Mesenchymal stem cell (in vitro differentiated cells and primary cell): Measurements from ENCODE around the gene EPS15. TPM values are rescaled to one million over a fixed set of nuclear protein-coding genes. Genes with fewer than 3 reads are reported as not detected.

Experiments used
- DNase-seq: peaks from one replicate; pipeline ENCODE4 v3.0.0-alpha.2; 2013
- H2AFZ ChIP-seq: one replicate; pipeline ENCODE4 v1.6.1; 2013; ENCODE audit warnings: low read depth, mild to moderate bottlenecking, control low read depth, inconsistent platforms, low read length, moderate library complexity
- H2AK5ac ChIP-seq: 2 replicates; pipeline ENCODE4 v1.6.1; 2013; ENCODE audit warnings: low read length, moderate library complexity, mild to moderate bottlenecking, inconsistent platforms; ENCODE audit not compliant: severe bottlenecking
- H2BK120ac ChIP-seq: one replicate; pipeline ENCODE4 v1.6.1; 2013; ENCODE audit warnings: low read depth, mild to moderate bottlenecking, inconsistent platforms, low read length, moderate library complexity
- H2BK12ac ChIP-seq, 2 experiments: one replicate each; pipeline ENCODE4 v1.6.1; 2013; ENCODE audit warnings: inconsistent platforms in 2 of 2, low read length in 2 of 2, mild to moderate bottlenecking in 2 of 2, moderate library complexity in 2 of 2, control low read depth in 1 of 2
- H2BK15ac ChIP-seq: one replicate; pipeline ENCODE4 v1.6.1; 2013; ENCODE audit warnings: mild to moderate bottlenecking, low read depth, inconsistent platforms; ENCODE audit not compliant: poor library complexity, severe bottlenecking
- H2BK5ac ChIP-seq: 2 replicates; pipeline ENCODE4 v1.6.1; 2013; ENCODE audit warnings: low read depth, mild to moderate bottlenecking, low read length, control low read depth, inconsistent platforms; ENCODE audit not compliant: poor library complexity, severe bottlenecking
- H3K14ac ChIP-seq, 2 experiments: one replicate each; pipeline ENCODE4 v1.6.1; 2013; ENCODE audit warnings: inconsistent platforms in 2 of 2, low read length in 2 of 2, control low read depth in 1 of 2, mild to moderate bottlenecking in 1 of 2, moderate library complexity in 1 of 2
- H3K18ac ChIP-seq, 2 experiments: one replicate each; pipeline ENCODE4 v1.6.1; 2013; ENCODE audit warnings: inconsistent platforms in 2 of 2, low read length in 2 of 2, control low read depth in 1 of 2, low read depth in 1 of 2, mild to moderate bottlenecking in 1 of 2
- H3K23ac ChIP-seq, 2 experiments: one replicate each; pipeline ENCODE4 v1.6.1; 2013; ENCODE audit warnings: inconsistent platforms in 2 of 2, low read length in 2 of 2, mild to moderate bottlenecking in 2 of 2, moderate library complexity in 2 of 2, control low read depth in 1 of 2
- H3K27ac ChIP-seq: 2 replicates; pipeline ENCODE4 v1.5.1; 2013; ENCODE audit warnings: mild to moderate bottlenecking, moderate library complexity, low read length, control low read depth, inconsistent platforms; ENCODE audit not compliant: poor library complexity, severe bottlenecking
- H3K27me3 ChIP-seq, 2 experiments: 2 replicates each; pipeline versions ENCODE4 v1.6.1 to v1.7.0; 2013; ENCODE audit warnings: low read length in 2 of 2, mild to moderate bottlenecking in 2 of 2, moderate library complexity in 2 of 2, control low read depth in 1 of 2, inconsistent platforms in 1 of 2; ENCODE audit not compliant: control insufficient read depth in 1 of 2, insufficient read depth in 1 of 2
- H3K36me3 ChIP-seq, 2 experiments: 2 replicates each; pipeline versions ENCODE4 v1.6.1 to v1.7.0; 2013; ENCODE audit warnings: low read length in 2 of 2, control low read depth in 1 of 2, inconsistent platforms in 1 of 2, low read depth in 1 of 2, mild to moderate bottlenecking in 1 of 2; ENCODE audit not compliant: insufficient read depth in 2 of 2, control insufficient read depth in 1 of 2
- H3K4ac ChIP-seq, 2 experiments: one replicate each; pipeline ENCODE4 v1.6.1; 2013; ENCODE audit warnings: inconsistent platforms in 2 of 2, low read length in 2 of 2, mild to moderate bottlenecking in 2 of 2, moderate library complexity in 2 of 2, control low read depth in 1 of 2, low read depth in 1 of 2
- H3K4me1 ChIP-seq: 2 replicates; pipeline ENCODE4 v1.6.1; 2013; ENCODE audit warnings: low read depth, low read length, control low read depth; ENCODE audit not compliant: control insufficient read depth, insufficient read depth
- H3K4me2 ChIP-seq: 2 replicates; pipeline ENCODE4 v1.6.1; 2013; ENCODE audit warnings: low read length, mild to moderate bottlenecking, inconsistent platforms; ENCODE audit not compliant: poor library complexity, severe bottlenecking
- H3K4me3 ChIP-seq, 2 experiments: 2 replicates each; pipeline versions ENCODE4 v1.5.1 to v1.7.0; 2013; ENCODE audit warnings: low read length in 2 of 2, mild to moderate bottlenecking in 2 of 2, control low read depth in 1 of 2, low read depth in 1 of 2; ENCODE audit not compliant: insufficient read depth in 1 of 2
- H3K79me1 ChIP-seq: replicated peaks from 2 replicates; pipeline ENCODE4 v1.6.1; 2013; ENCODE audit warnings: mild to moderate bottlenecking, control low read depth, low read length, inconsistent platforms; ENCODE audit not compliant: poor library complexity, severe bottlenecking
- H3K9ac ChIP-seq: 2 replicates; pipeline ENCODE4 v1.7.0; 2013; ENCODE audit warnings: mild to moderate bottlenecking, low read length, moderate library complexity
- H3K9me3 ChIP-seq: 2 replicates; pipeline ENCODE4 v1.7.0; 2013; ENCODE audit warnings: mild to moderate bottlenecking, low read length; ENCODE audit not compliant: control insufficient read depth
- H4K8ac ChIP-seq: one replicate; pipeline ENCODE4 v1.6.1; 2013; ENCODE audit warnings: inconsistent platforms, mild to moderate bottlenecking, low read length, moderate library complexity
- H4K91ac ChIP-seq: one replicate; pipeline ENCODE4 v1.6.1; 2013; ENCODE audit warnings: mild to moderate bottlenecking, low read length, inconsistent platforms
- WGBS: methylation state at CpG from one replicate; pipeline ENCODE4 v1.1.7; 2013; ENCODE audit warnings: mixed read lengths; 5-methylcytosine and 5-hydroxymethylcytosine counted together
- small RNA-seq: library from polyadenylated mRNA; stranded (forward); fragments of <200 nt; extraction: miRNeasy Mini kit (QIAGEN cat#:217004); gene quantifications from one replicate; pipeline ENCODE3, GENCODE V24; 2013; ENCODE audit warnings: low read depth

EPS15 gene

DNA sequence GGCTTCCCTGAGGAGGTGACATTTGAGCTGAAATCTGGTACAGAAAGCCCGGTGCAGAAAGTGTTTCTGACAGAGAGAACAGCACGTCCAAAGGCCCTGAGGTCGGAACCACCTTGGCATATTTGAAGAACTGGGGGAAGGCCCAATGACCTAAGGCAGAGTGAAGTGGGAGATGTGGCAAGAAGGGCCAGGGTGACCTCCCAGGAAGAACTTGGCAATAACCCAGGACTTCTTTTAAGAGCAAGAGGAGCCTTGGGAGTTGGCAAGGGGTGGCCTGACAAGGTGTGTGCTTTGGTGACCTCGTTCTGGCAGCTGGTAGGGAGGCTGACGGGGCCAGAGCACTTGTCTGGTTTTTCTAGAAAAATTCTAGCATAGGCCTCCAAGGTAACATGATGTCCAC, 212.1 kb downstream of the EPS15 start:
- Histone ChIP-seq H2BK12ac (no peak overlapping the region), H2BK120ac (no peak overlapping the region), H4K8ac (no peak overlapping the region), H3K4ac (no peak overlapping the region), H3K23ac (no peak overlapping the region), H3K4me3 (no peak overlapping the region), H3K79me1 (no peaks in the 10 kb centered on the region), H2AFZ (no peak overlapping the region), H3K27ac (no peak overlapping the region), H3K4me2 (no peak overlapping the region), H2AK5ac (no peak overlapping the region), H3K9me3 (no peaks in the 10 kb centered on the region), H3K18ac (no peak overlapping the region), H2BK5ac (no peak overlapping the region), H4K91ac (no peak overlapping the region), H3K4me1 (peaks cover 30% of the 10 kb centered on the region), H3K14ac (no peak overlapping the region), H3K27me3 (no peaks in the 10 kb centered on the region), H3K36me3 (no peaks in the 10 kb centered on the region), H3K9ac (no peak overlapping the region), H2BK15ac (no peak overlapping the region)
- DNase-seq: no peak
- whole genome bisulfite sequencing: 88% methylated on average over 4 of the region's 5 CpGs

DNA sequence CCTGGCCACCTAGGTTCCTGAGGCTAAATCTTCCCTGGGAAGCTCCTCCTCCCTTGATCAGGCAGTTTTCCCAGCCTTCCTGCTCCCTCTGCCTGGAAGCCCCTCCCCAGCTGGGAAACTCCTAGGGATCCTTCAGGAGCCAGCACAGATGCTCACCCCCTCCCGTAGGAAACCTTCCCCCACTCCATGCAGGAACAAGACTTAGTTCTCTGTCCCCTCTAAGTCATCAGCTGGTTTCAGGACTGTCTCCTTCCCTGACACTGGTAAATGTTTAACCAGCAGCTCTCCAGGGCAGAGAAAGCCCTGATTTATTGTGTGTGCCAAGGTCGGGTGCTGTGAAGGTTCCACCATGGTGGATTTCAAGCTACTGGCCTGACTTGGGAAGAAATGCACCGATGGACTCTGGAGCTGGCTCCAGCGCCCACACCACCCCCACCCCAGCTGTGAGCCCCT, 213.7 kb downstream of the EPS15 start:
- Histone ChIP-seq H2BK12ac (no peak overlapping the region), H3K36me3 (no peaks in the 10 kb centered on the region), H3K4me2 (no peak overlapping the region), H3K4me1 (peaks cover 29% of the 10 kb centered on the region), H4K8ac (no peak overlapping the region), H3K4ac (no peak overlapping the region), H2BK120ac (no peak overlapping the region), H3K9ac (no peak overlapping the region), H4K91ac (no peak overlapping the region), H3K9me3 (no peaks in the 10 kb centered on the region), H3K27me3 (no peaks in the 10 kb centered on the region), H3K23ac (no peak overlapping the region), H2AFZ (no peak overlapping the region), H3K79me1 (no peaks in the 10 kb centered on the region), H3K14ac (no peak overlapping the region), H2BK5ac (no peak overlapping the region), H3K27ac (no peak overlapping the region), H3K4me3 (no peak overlapping the region), H3K18ac (no peak overlapping the region), H2BK15ac (no peak overlapping the region), H2AK5ac (no peak overlapping the region)
- 70% methylated on average over 4 of the region's 4 CpGs for WGBS
- no peak for DNase-seq

DNA sequence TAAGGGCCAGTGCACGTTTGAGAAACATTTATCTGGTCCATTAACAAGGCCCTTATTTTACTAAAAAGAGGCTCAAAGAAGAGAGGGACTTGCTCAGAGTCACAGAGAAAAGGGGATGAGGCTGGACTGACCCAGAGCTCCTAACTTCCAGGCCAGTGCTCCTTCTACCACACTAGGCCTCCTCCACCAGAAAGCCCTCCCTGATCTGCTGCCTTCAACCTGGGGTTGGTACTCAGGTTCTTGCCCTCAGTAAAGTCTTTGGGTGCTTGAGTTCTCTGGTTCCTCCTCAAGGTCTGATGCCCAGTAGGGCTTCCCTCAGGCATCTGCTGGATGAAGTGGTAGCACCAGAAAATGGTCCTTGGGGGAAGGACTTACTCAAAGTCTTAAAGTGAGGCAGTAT, 214.7 kb downstream of the EPS15 start:
- no peak overlapping the region for H2BK5ac ChIP-seq
- DNase-seq: no peak
- H3K9ac ChIP-seq: peak overlapping the region; percentile 67
- H3K18ac ChIP-seq: no peak overlapping the region
- no peak overlapping the region for H3K23ac ChIP-seq
- no CpG with 5 or more reads among the region's 1 CpG for WGBS
- H3K4ac ChIP-seq: no peak overlapping the region
- H3K36me3 ChIP-seq: no peaks in the 10 kb centered on the region
- no peak overlapping the region for H2BK15ac ChIP-seq
- no peak overlapping the region for H2BK120ac ChIP-seq
- H4K8ac ChIP-seq: no peak overlapping the region
- no peak overlapping the region for H3K4me2 ChIP-seq
- H3K9me3 ChIP-seq: no peaks in the 10 kb centered on the region
- H3K4me1 ChIP-seq: peaks cover 29% of the 10 kb centered on the region
- H3K79me1 ChIP-seq: no peaks in the 10 kb centered on the region
- H2BK12ac ChIP-seq: no peak overlapping the region
- H4K91ac ChIP-seq: no peak overlapping the region
- H3K14ac ChIP-seq: no peak overlapping the region
- peak overlapping the region; percentile 32 for H2AK5ac ChIP-seq
- no peak overlapping the region for H3K4me3 ChIP-seq
- H3K27ac ChIP-seq: no peak overlapping the region
- no peaks in the 10 kb centered on the region for H3K27me3 ChIP-seq
- no peak overlapping the region for H2AFZ ChIP-seq

Small RNAs within 50 kb of the gene (small RNA-seq; reads per million reads assigned to genes)
- gene RNU6-1281P: not detected
- gene RNU6-877P: not detected
